HPDE6-E6E7 (cell line): ENCODE results near the gene HTN1.
"Not testable (repeated sequence)": the region's sequence is repeated elsewhere in the genome, so short reads cannot be mapped to it uniquely, and the experiment has no call there.

Experiments
- DNase-seq: peaks from one replicate; pipeline ENCODE4 v3.0.0; 2011; ENCODE audit warnings: missing footprints; ENCODE audit errors: extremely low spot score

Gene HTN1

DNA sequence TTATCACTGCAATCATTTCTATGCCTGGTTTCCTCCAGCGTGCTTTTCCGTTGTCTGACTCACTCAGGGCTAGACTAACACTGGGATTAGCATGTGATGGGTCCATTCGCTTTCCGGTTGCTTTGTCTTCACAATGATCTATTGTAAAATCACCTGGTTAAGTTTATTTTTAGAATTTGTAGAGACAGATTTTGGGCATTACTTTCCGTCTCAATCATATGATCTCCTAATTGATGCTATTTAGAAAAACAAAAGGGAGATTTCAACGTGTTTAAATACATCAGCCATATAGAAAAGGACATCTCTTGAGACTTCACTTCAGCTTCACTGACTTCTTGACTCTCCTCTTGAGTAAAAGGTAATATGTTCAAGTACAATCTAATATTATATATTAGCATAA is at the start of gene HTN1:
Gene HTN1 (plus strand): TSS at position 301 of the 400 bp plus-strand sequence. CDS start 2,639 bp downstream, outside the sequence.
- DNase-seq: not testable (repeated sequence)

- DNase-seq: no peak
Observed at GRCh38 chr4:70000711-70001110, 49.5 kb upstream of the HTN1 start.

GRCh38 chr4:70002507-70002906 is 47.7 kb upstream of the HTN1 start:
- no peak for DNase-seq

GRCh38 chr4:70008771-70009170 is 41.5 kb upstream of the HTN1 start:
- no peak for DNase-seq

GRCh38 chr4:70019006-70019405 is 31.2 kb upstream of the HTN1 start:
- not testable (repeated sequence) for DNase-seq

- DNase-seq: no peak
Observed at GRCh38 chr4:70023218-70023617, 27.0 kb upstream of the HTN1 start.

- DNase-seq: no peak
Observed at GRCh38 chr4:70027011-70027410, 23.2 kb upstream of the HTN1 start.

GRCh38 chr4:70028159-70028558 is 22.1 kb upstream of the HTN1 start, which contains the start of gene HTN3:
TSS of gene HTN3 (plus strand) at chr4:70028459. CDS start at chr4:70030741, 2,282 bp downstream.
- not testable (repeated sequence) for DNase-seq

DNA sequence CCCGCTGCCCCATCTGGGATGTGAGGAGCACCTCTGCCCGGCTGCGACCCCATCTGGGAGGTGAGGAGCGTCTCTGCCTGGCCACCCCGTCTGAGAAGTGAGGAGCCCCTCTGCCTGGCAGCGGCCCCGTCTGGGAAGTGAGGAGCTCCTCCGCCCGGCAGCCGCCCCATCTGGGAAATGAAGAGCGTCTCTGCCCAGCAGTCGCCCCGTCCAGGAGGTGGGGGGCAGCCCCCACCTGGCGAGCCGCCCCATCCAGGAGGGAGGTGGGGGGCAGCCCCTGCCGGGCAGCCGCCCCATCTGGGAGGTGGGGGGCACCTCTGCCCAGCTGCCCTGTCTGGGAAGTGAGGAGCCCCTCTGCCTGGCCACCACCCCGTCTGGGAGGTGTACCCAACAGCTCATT is 12.7 kb upstream of the HTN1 start:
- not testable (repeated sequence) for DNase-seq

- DNase-seq: not testable (repeated sequence)
Observed at GRCh38 chr4:70039928-70040327, 10.3 kb upstream of the HTN1 start.

- no peak for DNase-seq
Observed at GRCh38 chr4:70041652-70042286, 8.5 kb upstream of the HTN1 start.

- not testable (repeated sequence) for DNase-seq
Observed at GRCh38 chr4:70056534-70056933, 6.3 kb downstream of the HTN1 start.

DNA sequence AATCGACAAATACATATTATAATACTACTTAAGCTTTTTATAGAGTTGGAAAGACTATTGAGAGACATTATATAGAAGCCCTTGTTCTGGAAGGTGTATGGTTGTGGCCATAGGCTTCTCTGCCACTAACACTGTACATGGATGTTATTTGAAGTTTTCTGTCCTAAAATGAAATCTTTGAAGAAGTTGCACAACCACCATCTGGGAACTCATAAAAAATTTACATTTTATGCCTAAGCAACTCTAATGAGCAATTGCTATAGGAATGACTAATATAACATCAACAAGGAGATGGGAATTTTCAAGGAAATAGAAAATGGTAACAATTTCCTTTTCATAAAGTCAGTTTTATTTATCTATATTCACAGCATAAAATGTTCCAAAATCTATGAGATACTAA is 7.4 kb downstream of the HTN1 start:
- no peak for DNase-seq

DNA sequence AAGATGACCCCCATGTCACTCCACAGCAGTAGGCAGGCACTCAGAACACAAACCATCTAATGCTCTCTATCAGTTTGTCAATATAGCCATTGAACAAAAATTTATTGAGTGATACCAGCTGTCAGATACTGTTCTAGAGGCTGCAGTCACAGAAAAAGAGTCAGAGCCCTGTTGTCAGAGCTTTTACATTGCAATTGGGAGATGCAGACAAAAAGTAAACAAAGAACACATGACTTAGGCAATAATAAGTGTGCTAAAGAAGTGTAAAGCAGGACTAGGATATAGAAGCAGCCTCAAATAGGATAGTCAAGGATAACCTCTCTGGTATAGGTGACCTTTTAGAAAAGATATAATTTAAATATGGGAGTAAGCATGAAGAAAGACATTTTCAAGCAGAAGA is 8.9 kb downstream of the HTN1 start:
- no peak for DNase-seq

DNA sequence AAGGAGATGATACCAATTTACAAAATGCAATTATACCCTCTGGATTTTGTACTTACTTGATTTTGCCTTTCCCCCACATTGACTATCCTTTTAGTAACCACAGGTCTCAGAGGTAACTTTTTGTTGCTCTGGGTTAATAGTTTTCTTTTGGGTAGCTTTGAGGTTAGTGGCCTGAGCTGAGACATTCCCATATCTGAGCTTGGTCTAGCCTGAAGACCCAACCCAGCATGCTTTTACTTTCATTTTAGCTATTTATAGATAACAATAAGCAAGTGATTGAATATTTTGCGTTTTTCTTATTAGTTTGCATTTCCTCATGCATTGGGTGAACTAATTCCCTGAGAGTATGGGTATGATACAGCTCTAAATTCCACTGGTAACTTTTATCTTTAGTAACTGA is 11.8 kb downstream of the HTN1 start:
- DNase-seq: no peak

GRCh38 chr4:70080205-70080604 is 30.0 kb downstream of the HTN1 start:
- no peak for DNase-seq

GRCh38 chr4:70099206-70099605 is 49.0 kb downstream of the HTN1 start:
- no peak for DNase-seq
